ENCODE results near the gene LRP8. TPM values are rescaled to one million over a fixed set of nuclear protein-coding genes. Genes with fewer than 3 reads are reported as not detected.

Gene LRP8
- total and polyA plus RNA-seq, 2 of the 4 experiments (the other 2 are of a cell fraction): 12.0 to 12.1 TPM

GRCh38 chr1:53343831-53344668 lies 16.2 kb upstream of the LRP8 start:
- H3K14ac ChIP-seq (replicated peaks; ENCODE audit: low read depth, low read length): no peak overlapping the region
- H3K36me3 ChIP-seq (ENCODE audit: control insufficient read depth, insufficient read depth, low read length): no peaks in the 10 kb centered on the region
- 14% methylated on average over 2 of the region's 9 CpGs; no CpG with 5 or more reads in 1 of the 2 experiments for WGBS, 2 experiments (ENCODE audit: extremely low coverage in 2 of 2, insufficient read length in 1 of 2)
- no peaks in the 10 kb centered on the region for H3K9me3 ChIP-seq (ENCODE audit: control insufficient read depth, insufficient read depth, low read length)
- ATAC-seq (ENCODE audit: low read depth) (peak; percentile 92), DNase-seq (peak; percentile 11)
- H3K18ac ChIP-seq (ENCODE audit: low read depth, low read length): no peak overlapping the region
- peak overlapping the region; percentile 18 for H2AFZ ChIP-seq (replicated peaks; ENCODE audit: low read length, poor library complexity)
- no peak overlapping the region for H3K23ac ChIP-seq (ENCODE audit: low read depth, low read length)
- peaks cover 28% of the 10 kb centered on the region for H3K27me3 ChIP-seq (ENCODE audit: control insufficient read depth, insufficient read depth, low read length)
- no TSS peak for BruUV-seq (replicated peaks)
- no peak overlapping the region for H3K9ac ChIP-seq (ENCODE audit: low read depth, low read length)
- no peak overlapping the region for H2BK20ac ChIP-seq (ENCODE audit: low read depth, low read length)
- H3K4ac ChIP-seq (ENCODE audit: low read depth, low read length): no peak overlapping the region
- H3K27ac ChIP-seq (ENCODE audit: insufficient read depth, low read length): no peak overlapping the region
- H4K91ac ChIP-seq (ENCODE audit: insufficient read depth, low read depth, low read length): no peak overlapping the region
- H3K56ac ChIP-seq (ENCODE audit: extremely low read depth, insufficient read depth, low read length): no peak overlapping the region
- H2AK9ac ChIP-seq (replicated peaks; ENCODE audit: low read depth, low read length, poor library complexity): no peak overlapping the region
- POLR2A ChIA-PET (ENCODE audit: unreplicated experiment): no interaction called here
- no peak overlapping the region for H3K4me2 ChIP-seq (ENCODE audit: low read depth, low read length)
- no peaks in the 10 kb centered on the region for H3K79me1 ChIP-seq (ENCODE audit: low read depth in 1 of 2, low read length in 2 of 2)
- H3K4me1 ChIP-seq (ENCODE audit: control insufficient read depth, insufficient read depth, low read length): peaks cover 5% of the 10 kb centered on the region; the same call in 1 of the 2 replicates
- H2BK15ac ChIP-seq (ENCODE audit: low read depth, low read length): no peak overlapping the region
- H4K5ac ChIP-seq (ENCODE audit: low read depth, low read length): no peak overlapping the region
- H2AK5ac ChIP-seq (ENCODE audit: low read depth, low read length): no peak overlapping the region
- no peaks in the 10 kb centered on the region for H4K20me1 ChIP-seq (ENCODE audit: insufficient read depth, low read length)
- H4K8ac ChIP-seq (ENCODE audit: low read depth in 2 of 2, low read length in 2 of 2): no peak overlapping the region
- H3K4me3 ChIP-seq (ENCODE audit: insufficient read depth, low read depth, low read length): no peak overlapping the region
- H3K9me1 ChIP-seq (ENCODE audit: insufficient read depth, low read length): 0 out of 2 replicates have a peak, but pooled peaks cover 3% of the 10 kb centered on the region
- H2BK120ac ChIP-seq (ENCODE audit: low read depth, low read length): no peak overlapping the region
- CTCF ChIA-PET: interaction anchor here (0.6 kb wide), 1 partner anchor 406 kb away, joined by 5 read pairs; no protein-coding TSS in a partner anchor
- no peak overlapping the region for H2BK5ac ChIP-seq (ENCODE audit: low read depth, low read length, poor library complexity, severe bottlenecking)
- in situ Hi-C loops (cut with MboI; ENCODE audit: low sequenced_read_pairs) (no loop called here), intact Hi-C loops (cut with micrococcal nuclease) (no loop called here), dilution Hi-C loops (cut with HindIII; ENCODE audit: low sequenced_read_pairs, unreplicated experiment) (no loop called here)
- TF ChIP-seq SMC3 (IDR thresholded peaks at IDR 0.05; ENCODE audit: low read depth, low read length) (no peak), ELK1 (IDR thresholded peaks at IDR 0.05; ENCODE audit: borderline replicate concordance, low read depth, low read length) (no peak), FOS (IDR thresholded peaks at IDR 0.05; ENCODE audit: low read depth, low read length) (no peak), MAFK (IDR thresholded peaks at IDR 0.05; ENCODE audit: low read depth, low read length) (no peak), NFE2L2 (IDR thresholded peaks at IDR 0.05; ENCODE audit: low read depth, low read length) (no peak), CEBPB (IDR thresholded peaks at IDR 0.05; ENCODE audit: low read depth, low read length) (no peak), RFX5 (IDR thresholded peaks at IDR 0.05; ENCODE audit: low read depth, low read length) (no peak), MAZ (IDR thresholded peaks at IDR 0.05; ENCODE audit: borderline replicate concordance, low read depth, low read length) (no peak), MXI1 (IDR thresholded peaks at IDR 0.05; ENCODE audit: borderline replicate concordance, low read depth, low read length) (no peak), CHD1 (IDR thresholded peaks at IDR 0.05; ENCODE audit: low read depth, low read length) (no peak), BHLHE40 (IDR thresholded peaks at IDR 0.05; ENCODE audit: low read depth, low read length) (no peak), CTCF (conservative IDR thresholded peaks at IDR 0.05; ENCODE audit: low read depth, low read length) (no peak), USF2 (IDR thresholded peaks at IDR 0.05; ENCODE audit: low read depth, low read length) (no peak), POLR2A (IDR thresholded peaks at IDR 0.05; ENCODE audit: low read depth, low read length) (no peak), RAD21 (IDR thresholded peaks at IDR 0.05; ENCODE audit: low read length) (no peak)

All from IMR-90 (cell line).